Lung (tissue), 12 donors: ENCODE data around the gene TCHHL1. TPM values are rescaled to one million over a fixed set of nuclear protein-coding genes. Genes with fewer than 3 reads are reported as not detected.
A peak's percentile ranks its signal among the peaks of the same experiment; 100 is the strongest.

Source experiments
- ATAC-seq: fragments of 200-7000 bp; cut with Tn5 transposase; one replicate; pipeline ENCODE4 v1.9.1; 2020; ENCODE audit warnings: moderate number of reproducible peaks; ENCODE audit not compliant: insufficient read depth, low FRiP score
- DNase-seq, 3 donors: peaks; one replicate each; pipeline ENCODE4 v3.0.0-alpha.2; 2013 to 2017
- H3K27ac ChIP-seq, 2 donors: one replicate each; pipeline ENCODE4 v1.5.1; 2013; ENCODE audit warnings: mild to moderate bottlenecking in 2 of 2, moderate library complexity in 2 of 2, control low read depth in 1 of 2, inconsistent platforms in 1 of 2, low read depth in 1 of 2, low read length in 1 of 2
- H3K27me3 ChIP-seq, 3 donors: one replicate each; pipeline ENCODE4 v1.5.1; 2013; ENCODE audit warnings: low read length in 2 of 3; ENCODE audit not compliant: control insufficient read depth in 3 of 3, insufficient read depth in 3 of 3
- H3K36me3 ChIP-seq, 4 donors: one replicate each; pipeline ENCODE4 v1.5.1; 2013; ENCODE audit warnings: low read length in 4 of 4, mild to moderate bottlenecking in 1 of 4, moderate library complexity in 1 of 4; ENCODE audit not compliant: control insufficient read depth in 4 of 4, insufficient read depth in 4 of 4
- H3K4me1 ChIP-seq, 5 donors: one replicate each; pipeline ENCODE4 v1.5.1; 2013; ENCODE audit warnings: low read length in 5 of 5, mild to moderate bottlenecking in 2 of 5, moderate library complexity in 1 of 5; ENCODE audit not compliant: control insufficient read depth in 5 of 5, insufficient read depth in 5 of 5
- H3K4me3 ChIP-seq: one replicate; pipeline ENCODE4 v1.5.1; 2013; ENCODE audit warnings: mild to moderate bottlenecking, control low read depth, moderate library complexity
- H3K9ac ChIP-seq, 2 donors: one replicate each; pipeline ENCODE4 v1.5.1; 2013; ENCODE audit warnings: low read length in 2 of 2, control low read depth in 1 of 2; ENCODE audit not compliant: insufficient read depth in 1 of 2
- H3K9me3 ChIP-seq, 4 donors: one replicate each; pipeline ENCODE4 v1.5.1; 2013; ENCODE audit warnings: low read length in 3 of 4, mild to moderate bottlenecking in 1 of 4, moderate library complexity in 1 of 4; ENCODE audit not compliant: control insufficient read depth in 4 of 4, insufficient read depth in 3 of 4
- WGBS, 2 donors: extraction: QIAGEN DNeasy Blood & Tissue Kit; methylation state at CpG; one replicate each; pipeline ENCODE4 v1.1.7; 2013; 5-methylcytosine and 5-hydroxymethylcytosine counted together
- polyA plus RNA-seq, 2 donors: library from polyadenylated mRNA; stranded (reverse); fragments of 200-250 nt; gene quantifications; one replicate each; pipeline ENCODE4 v1.2.1, GENCODE V29; 2013
- total RNA-seq, 2 donors: library from RNA; depleted of rRNA in 1 of 2; stranded (reverse); fragments of >200 nt in 1 of 2; gene quantifications; one replicate each; pipeline ENCODE4 v1.2.1, GENCODE V29; 2014 to 2021
- TF ChIP-seq, protein P1 (sequence below): IDR thresholded peaks from 2 replicates; pipeline ENCODE4 v1.5.1; 2012; ENCODE audit warnings: mild to moderate bottlenecking; ENCODE audit errors: control extremely low read depth, extremely low read depth
- donor health status: control.
- donor health status: control.
- donor health status: Bipolar disorder and iron deficiency.
- donor health status: healthy.
- donor health status: DM: yes; HTN: yes; CAD: no.

TCHHL1 gene
- total and polyA plus RNA-seq, 4 donors = not detected

DNA sequence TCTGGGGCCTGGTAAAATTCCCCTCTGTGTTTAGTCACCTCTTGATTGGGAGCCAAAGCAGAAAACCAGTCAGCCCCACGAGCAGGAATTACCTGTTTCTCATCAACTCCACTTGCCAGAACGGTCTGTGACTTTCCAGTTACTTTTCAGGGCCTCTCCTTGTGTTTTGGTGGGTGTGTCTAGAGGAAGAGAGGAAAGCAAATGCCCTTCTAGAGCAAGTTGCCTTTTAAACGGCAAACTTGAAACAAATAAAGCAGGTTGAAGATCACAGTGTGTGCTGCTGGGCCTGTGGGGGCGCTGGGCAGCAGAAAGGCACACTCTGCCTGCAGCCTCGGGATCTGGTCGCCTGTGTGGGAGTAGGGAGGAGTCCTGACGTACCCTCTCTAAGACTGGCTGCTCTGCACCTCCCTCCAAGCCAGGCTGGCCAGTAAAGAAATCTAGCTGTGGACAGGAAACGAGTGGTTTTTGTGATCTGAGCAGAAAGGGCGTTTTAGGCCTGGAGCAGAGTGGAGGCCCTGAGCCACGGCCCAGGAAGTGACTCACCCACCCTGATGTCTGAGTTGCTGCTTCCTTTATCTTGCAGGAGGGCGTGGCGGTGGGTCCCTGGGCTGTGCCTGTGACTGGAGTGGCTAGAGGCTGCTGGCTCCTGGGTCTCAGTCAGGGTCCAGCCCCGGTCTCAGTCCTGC lies 41.0 kb downstream of the TCHHL1 start:
- Histone ChIP-seq H3K27me3 (peaks cover 0 to 3% (median under 1%) of the 10 kb centered on the region in 3 donors), H3K9me3 (no peaks in the 10 kb centered on the region), H3K4me1 (peaks cover 0 to 16% (median 6%) of the 10 kb centered on the region in 5 donors), H3K9ac (peak overlapping the region in 1 of 2 donors; percentile 74), H3K4me3 (no peak overlapping the region), H3K27ac (peak overlapping the region; percentile 91 to 98), H3K36me3 (no peaks in the 10 kb centered on the region)
- ATAC-seq (peak; percentile 90), DNase-seq (peak; percentile 83 to 89 (median 87))
- TF ChIP-seq, protein P1, sequence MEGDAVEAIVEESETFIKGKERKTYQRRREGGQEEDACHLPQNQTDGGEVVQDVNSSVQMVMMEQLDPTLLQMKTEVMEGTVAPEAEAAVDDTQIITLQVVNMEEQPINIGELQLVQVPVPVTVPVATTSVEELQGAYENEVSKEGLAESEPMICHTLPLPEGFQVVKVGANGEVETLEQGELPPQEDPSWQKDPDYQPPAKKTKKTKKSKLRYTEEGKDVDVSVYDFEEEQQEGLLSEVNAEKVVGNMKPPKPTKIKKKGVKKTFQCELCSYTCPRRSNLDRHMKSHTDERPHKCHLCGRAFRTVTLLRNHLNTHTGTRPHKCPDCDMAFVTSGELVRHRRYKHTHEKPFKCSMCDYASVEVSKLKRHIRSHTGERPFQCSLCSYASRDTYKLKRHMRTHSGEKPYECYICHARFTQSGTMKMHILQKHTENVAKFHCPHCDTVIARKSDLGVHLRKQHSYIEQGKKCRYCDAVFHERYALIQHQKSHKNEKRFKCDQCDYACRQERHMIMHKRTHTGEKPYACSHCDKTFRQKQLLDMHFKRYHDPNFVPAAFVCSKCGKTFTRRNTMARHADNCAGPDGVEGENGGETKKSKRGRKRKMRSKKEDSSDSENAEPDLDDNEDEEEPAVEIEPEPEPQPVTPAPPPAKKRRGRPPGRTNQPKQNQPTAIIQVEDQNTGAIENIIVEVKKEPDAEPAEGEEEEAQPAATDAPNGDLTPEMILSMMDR = no peak
- WGBS, 2 donors = 1 to 2% methylated on average over 13 of the region's 13 CpGs

- no peak for DNase-seq
- no peak for ATAC-seq
- 48 to 72% methylated on average over 5 of the region's 5 CpGs for WGBS, 2 donors
- Histone ChIP-seq H3K9me3 (no peaks in the 10 kb centered on the region), H3K9ac (no peak overlapping the region), H3K27ac (peak overlapping the region; percentile 91 to 98), H3K36me3 (no peaks in the 10 kb centered on the region), H3K4me3 (no peak overlapping the region), H3K27me3 (no peaks in the 10 kb centered on the region), H3K4me1 (peaks cover 0 to 16% (median 6%) of the 10 kb centered on the region in 5 donors)
- TF ChIP-seq, protein P1 = no peak
These were observed 41.5 kb downstream of the TCHHL1 start for GRCh38 chr1:152047413-152047729.

GRCh38 chr1:152044386-152044785 lies 44.5 kb downstream of the TCHHL1 start:
- TF ChIP-seq, protein P1 = no peak
- Histone ChIP-seq H3K27ac (no peak overlapping the region), H3K4me3 (no peak overlapping the region), H3K9ac (no peak overlapping the region), H3K4me1 (peaks cover 0 to 16% (median 6%) of the 10 kb centered on the region in 5 donors), H3K9me3 (no peaks in the 10 kb centered on the region), H3K27me3 (peaks cover 0 to 13% (median 3%) of the 10 kb centered on the region in 3 donors), H3K36me3 (no peaks in the 10 kb centered on the region)
- ATAC-seq (no peak), DNase-seq (peak in 1 of 3 donors; percentile 32)
- 31 to 47% methylated on average over 3 of the region's 3 CpGs for WGBS, 2 donors
